HG03135 (cell line): ENCODE measurements around the gene MAGEF1.

Experiments used
- ATAC-seq: cut with Tn5 transposase; IDR thresholded peaks from one replicate; pipeline ENCODE4 v1.9.1; 2021; ENCODE audit warnings: mild to moderate bottlenecking, moderate library complexity; ENCODE audit not compliant: unreplicated experiment

Gene MAGEF1

DNA sequence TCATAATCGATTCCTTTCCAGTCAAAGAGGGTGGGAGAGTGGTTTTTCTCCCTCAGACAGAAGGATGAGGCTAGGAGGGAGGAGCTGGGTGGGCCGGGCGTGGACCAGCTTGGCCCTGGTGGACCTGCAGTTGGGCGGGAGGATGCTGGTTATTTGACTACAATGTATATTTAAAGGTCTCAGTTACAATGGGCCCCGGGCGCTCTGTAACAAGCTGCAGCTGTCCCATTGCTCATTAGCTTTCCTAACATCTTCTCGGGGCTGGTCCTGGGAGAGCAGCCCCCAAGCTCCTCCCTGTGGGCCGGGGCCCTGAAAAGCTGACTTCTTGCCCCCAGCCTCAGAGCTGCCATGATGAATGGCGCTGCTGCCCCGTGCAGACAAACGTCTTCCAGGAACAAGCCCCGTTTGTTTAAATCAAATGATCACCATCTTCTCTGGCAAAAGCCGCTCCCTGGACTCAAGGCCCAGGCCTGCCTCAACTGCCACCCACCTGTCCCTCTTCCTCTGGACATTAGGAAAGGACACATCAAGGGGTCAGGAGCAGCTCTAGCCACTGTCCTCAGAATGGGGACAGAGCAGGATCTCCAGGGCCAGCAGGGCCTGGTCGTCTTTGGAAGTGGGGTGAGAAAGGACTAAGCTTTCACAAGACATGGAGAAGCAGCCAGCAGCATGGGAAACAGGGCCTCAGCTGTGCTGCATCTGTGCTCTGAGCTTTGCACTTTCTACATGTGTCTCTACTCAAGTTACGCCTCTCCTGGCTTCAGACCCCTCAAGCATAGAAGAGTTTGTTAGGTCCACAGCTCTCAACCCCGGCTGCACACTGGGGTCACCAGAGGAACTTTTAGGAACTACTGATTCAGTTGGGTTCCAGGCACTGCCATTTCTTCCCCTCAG lies 38.6 kb downstream of the MAGEF1 start:
- ATAC-seq, result no peak

DNA sequence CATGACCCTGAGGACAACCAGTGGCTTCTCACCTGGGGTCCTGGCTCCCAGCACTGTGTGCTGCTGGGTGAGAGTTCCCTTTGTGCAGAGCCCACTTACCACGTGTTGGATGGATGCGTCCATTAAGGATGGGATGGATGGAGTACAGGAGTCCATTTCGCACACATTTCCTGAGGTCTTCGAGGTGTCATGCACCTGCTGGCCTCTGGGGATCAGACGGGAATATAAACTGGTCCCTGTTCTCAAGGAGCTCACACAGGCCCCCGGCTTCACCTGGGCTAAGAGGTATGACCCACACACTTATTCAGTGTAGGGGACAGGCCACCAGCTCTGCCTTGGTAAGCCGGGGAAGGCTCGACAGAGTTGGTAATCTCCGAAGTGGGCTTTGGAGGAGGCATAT lies 39.5 kb downstream of the MAGEF1 start:
- no peak for ATAC-seq

DNA sequence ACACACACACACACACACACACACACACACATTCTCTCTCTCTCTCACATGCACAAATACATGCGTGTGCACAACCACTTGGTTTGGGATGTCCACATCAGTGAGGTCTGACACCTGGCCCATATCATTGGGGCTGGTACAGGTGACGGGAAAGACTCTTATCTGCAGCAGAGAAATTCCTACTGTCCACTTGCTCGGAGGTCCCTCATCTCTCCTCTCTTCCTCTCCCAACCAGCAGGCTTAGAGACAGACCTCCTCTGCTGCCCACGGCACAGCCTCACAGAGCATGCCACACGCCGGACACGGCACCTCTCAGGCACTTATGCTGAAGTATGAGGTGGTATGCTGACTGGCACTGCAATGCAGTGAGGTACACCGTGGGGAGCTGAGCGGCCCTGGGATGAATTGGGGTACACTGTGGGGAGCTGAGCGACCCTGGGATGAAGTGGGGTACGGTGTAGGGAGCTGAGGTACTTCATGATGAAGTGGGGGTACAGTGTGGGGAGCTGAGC lies 41.7 kb downstream of the MAGEF1 start:
- no peak for ATAC-seq

DNA sequence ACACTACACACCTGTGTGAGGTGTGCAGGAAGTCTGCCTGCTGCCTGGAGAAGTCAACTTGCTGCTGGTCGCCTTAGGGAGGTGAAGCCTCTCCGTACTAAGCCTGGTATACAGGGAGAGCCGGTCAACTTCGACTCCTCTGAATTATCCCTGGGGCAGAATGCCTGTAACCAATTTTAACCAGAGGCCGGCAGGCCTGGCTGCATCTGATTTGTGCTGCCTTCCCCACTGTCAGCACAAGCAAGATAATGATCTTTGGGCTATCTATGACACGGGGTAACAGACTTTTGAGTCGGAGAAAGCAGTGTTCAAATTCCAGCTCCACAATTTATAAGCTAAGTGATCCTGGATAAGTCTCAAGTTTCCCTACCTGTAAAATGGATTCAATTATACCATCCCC lies 42.3 kb downstream of the MAGEF1 start:
- ATAC-seq, result no peak

DNA sequence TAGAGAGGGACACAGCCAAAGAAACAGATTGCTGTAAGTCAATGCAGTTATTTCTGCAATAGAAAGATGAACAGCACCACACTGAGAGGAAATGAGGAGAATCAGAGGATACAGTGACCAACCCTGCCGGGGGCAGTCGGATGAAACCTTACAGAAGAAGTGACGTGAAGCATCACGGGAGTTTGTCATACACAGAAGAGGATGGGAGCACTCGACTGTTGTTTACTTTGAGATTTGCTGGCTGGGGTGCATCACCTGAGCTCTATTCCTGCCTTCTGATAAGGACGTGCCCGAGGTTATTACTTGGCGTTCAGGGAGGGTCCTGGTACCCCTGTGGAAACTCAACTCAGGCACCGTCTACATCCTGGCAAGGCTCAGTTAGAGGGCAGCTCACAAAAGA lies 45.4 kb downstream of the MAGEF1 start:
- no peak for ATAC-seq

DNA sequence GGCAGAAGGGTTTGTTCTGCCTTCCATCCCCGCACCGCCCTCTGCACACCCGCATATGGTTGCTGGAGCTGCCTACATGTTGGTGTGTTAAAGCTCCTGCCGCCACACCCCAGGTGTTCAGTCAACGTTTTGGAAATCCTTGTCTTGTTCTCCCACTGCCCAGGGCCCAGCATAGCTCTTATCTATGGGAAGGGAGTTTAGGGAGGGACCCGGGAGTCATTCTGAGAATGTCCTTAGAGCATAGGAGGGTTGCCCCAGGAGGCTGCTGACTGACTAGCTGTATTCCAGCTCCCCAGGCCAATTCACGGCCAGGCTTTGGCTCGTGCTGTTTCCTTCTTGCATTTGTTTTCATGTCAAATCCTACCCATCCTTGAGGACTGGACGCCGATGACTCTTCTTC lies 46.8 kb downstream of the MAGEF1 start:
- no peak for ATAC-seq

DNA sequence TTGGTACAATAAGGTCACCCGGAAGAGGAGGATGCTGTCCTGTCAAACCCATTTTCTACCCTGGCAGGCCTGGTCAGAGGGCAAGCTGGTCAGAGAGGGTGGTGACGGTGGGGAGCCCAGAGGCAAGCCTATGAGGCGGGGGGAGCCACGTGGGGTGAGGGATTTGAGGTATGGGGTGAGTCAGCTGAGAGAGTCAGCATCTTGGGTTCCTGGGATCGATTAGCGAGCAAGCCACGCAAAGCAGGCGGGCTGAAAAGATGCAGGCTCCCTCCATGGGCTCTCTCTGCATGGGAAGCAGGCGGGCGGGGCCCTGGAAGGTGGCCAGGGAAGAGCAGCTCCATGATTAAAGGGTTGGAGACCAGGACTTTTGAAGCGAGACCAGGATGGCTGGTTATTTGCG lies 48.1 kb downstream of the MAGEF1 start:
- ATAC-seq, result no peak

DNA sequence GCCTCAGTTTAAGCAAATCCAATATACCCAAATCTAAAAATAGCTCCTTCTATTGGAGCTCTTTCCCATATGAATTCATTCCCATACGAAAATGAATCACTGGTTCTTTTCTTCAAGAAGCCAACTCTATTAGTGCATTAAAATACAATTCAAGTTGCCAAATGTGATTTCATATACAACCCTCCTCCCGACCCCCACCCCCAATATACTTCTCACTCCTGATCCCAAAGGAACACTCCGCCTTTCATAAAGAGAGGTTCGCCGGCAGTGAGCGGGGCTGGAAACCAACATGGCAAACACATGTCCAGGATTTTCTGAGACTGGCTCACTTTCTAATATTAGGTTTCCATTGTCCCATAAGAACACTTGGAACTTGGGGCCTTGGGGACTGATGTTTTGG lies 48.5 kb downstream of the MAGEF1 start:
- no peak for ATAC-seq

DNA sequence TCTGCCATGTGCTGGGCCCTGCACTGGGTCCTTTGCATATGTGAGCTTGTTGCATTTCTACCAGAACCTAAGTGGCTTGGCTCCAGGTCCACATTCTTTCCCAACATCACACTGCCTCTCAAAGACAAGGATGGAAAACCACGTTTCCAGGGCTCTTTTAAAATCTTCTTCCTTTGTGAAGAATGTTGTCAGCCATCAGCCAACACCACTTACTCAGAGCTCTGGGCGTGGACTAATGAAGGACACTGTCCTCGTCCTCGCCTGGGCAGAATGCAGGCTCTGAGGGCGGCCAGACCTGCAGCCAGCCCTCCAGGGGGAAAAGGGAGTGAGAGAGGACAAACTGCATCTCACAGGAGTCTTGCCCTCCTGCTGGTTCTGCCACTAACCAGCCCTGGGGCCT lies 49.7 kb downstream of the MAGEF1 start:
- no peak for ATAC-seq

DNA sequence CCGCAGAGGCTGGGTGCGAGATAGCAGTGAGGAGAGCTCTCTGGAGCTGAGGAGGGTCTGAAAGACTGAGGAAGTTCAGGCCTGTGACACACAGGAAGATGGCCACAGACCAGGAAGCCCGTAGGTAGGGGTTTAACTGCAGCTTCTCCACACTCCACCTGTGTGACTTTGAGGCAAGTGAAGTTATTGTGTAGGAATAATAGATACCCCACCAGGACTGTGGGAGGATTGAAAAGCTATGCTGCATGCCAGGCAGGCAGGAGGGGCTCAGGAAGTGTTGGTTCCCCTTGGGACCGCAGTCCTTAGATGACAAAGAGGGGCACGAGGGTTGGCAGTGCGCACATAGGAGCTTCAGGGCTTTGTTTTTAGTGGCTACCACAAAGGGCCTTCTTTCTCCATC lies 50.9 kb downstream of the MAGEF1 start:
- no peak for ATAC-seq
